WTC11 (cell line): ENCODE measurements around the gene PIPOX. TPM values are rescaled to one million over a fixed set of nuclear protein-coding genes. Genes with fewer than 3 reads are reported as not detected.

Experiments used
- ATAC-seq: fragments of 200-7000 bp; cut with Tn5 transposase; 2 replicates; pipeline ENCODE4 v1.10.0; 2021; ENCODE audit warnings: mild to moderate bottlenecking, moderate library complexity
- CTCF ChIA-PET: fragments of 300-600 bp; sonication (Branson Sonifier 250); formaldehyde crosslinking; loops from one replicate; lab custom pipeline; 2021; ENCODE audit warnings: antibody characterized with exemption; lab: Charles Lee
- POLR2A ChIA-PET: fragments of 350-600 bp; sonication (Branson Sonifier 250); formaldehyde crosslinking; loops from one replicate; lab custom pipeline; 2021; ENCODE audit warnings: antibody characterized with exemption; lab: Charles Lee
- DNase-seq: peaks from one replicate; pipeline ENCODE4 v3.0.0; 2021; ENCODE audit warnings: low spot score
- H3K27ac Mint-ChIP-seq: 2 replicates; pipeline ENCODE4 v1.8.0; 2021; ENCODE audit warnings: mixed read lengths
- H3K27me3 Mint-ChIP-seq: 2 replicates; pipeline ENCODE4 v1.8.0; 2021; ENCODE audit warnings: low read depth, mild to moderate bottlenecking, moderate library complexity, mixed read lengths
- H3K36me3 Mint-ChIP-seq: 2 replicates; pipeline ENCODE4 v1.8.0; 2021; ENCODE audit warnings: mixed read lengths
- H3K4me1 Mint-ChIP-seq: 2 replicates; pipeline ENCODE4 v1.8.0; 2022; ENCODE audit warnings: mixed read lengths
- H3K4me3 Mint-ChIP-seq: 2 replicates; pipeline ENCODE4 v1.8.0; 2021; ENCODE audit warnings: mild to moderate bottlenecking, moderate library complexity, mixed read lengths
- H3K9me3 Mint-ChIP-seq: 2 replicates; pipeline ENCODE4 v1.8.0; 2021; ENCODE audit warnings: mixed read lengths
- JUN ChIP-seq: sonication (generic); formaldehyde crosslinking; IDR thresholded peaks from 2 replicates; pipeline ENCODE4 v1.8.0; 2023; ENCODE audit warnings: mild to moderate bottlenecking, missing genetic modification reagents
- MYBL2 ChIP-seq: sonication (generic); formaldehyde crosslinking; IDR thresholded peaks from 2 replicates; pipeline ENCODE4 v1.8.1; 2023; ENCODE audit warnings: mild to moderate bottlenecking, moderate library complexity, missing genetic modification reagents
- RORB ChIP-seq: fragments of 250-450 bp; sonication (Bioruptor Pico); IDR thresholded peaks from 2 replicates; pipeline ENCODE4 v1.9.0; 2021; ENCODE audit warnings: mild to moderate bottlenecking
- SMAD3 ChIP-seq: sonication (generic); formaldehyde crosslinking; IDR thresholded peaks from 2 replicates; pipeline ENCODE4 v1.8.0; 2022; ENCODE audit warnings: missing genetic modification reagents, mild to moderate bottlenecking, borderline replicate concordance
- TEAD4 ChIP-seq: sonication (generic); formaldehyde crosslinking; IDR thresholded peaks from 2 replicates; pipeline ENCODE4 v1.8.0; 2022; ENCODE audit warnings: mild to moderate bottlenecking, missing genetic modification reagents
- ZNF219 ChIP-seq: sonication (generic); formaldehyde crosslinking; IDR thresholded peaks from 2 replicates; pipeline ENCODE4 v1.8.0; 2023; ENCODE audit warnings: missing genetic modification reagents, mild to moderate bottlenecking, borderline replicate concordance
- ZNF232 ChIP-seq: sonication (generic); formaldehyde crosslinking; IDR thresholded peaks from 2 replicates; pipeline ENCODE4 v1.8.0; 2022; ENCODE audit warnings: mild to moderate bottlenecking, missing genetic modification reagents
- ZNF317 ChIP-seq: sonication (generic); formaldehyde crosslinking; IDR thresholded peaks from 2 replicates; pipeline ENCODE4 v1.8.1; 2023; ENCODE audit warnings: low read depth, mild to moderate bottlenecking, moderate library complexity, missing genetic modification reagents, borderline replicate concordance
- total RNA-seq: library from RNA; stranded (reverse); gene quantifications from 3 replicates; pipeline ENCODE4 v1.2.3, GENCODE V29; 2021
- TF ChIP-seq, protein P1 (sequence below): sonication (generic); formaldehyde crosslinking; IDR thresholded peaks from 2 replicates; pipeline ENCODE4 v1.8.1; 2023; ENCODE audit warnings: mild to moderate bottlenecking, moderate library complexity, missing genetic modification reagents
- TF ChIP-seq, protein P2 (sequence below): sonication (generic); formaldehyde crosslinking; IDR thresholded peaks from 2 replicates; pipeline ENCODE4 v1.8.0; 2022; ENCODE audit warnings: mild to moderate bottlenecking, missing genetic modification reagents
- TF ChIP-seq, protein P3 (sequence below): sonication (generic); formaldehyde crosslinking; IDR thresholded peaks from 2 replicates; pipeline ENCODE4 v1.8.0; 2022; ENCODE audit warnings: missing genetic modification reagents
- TF ChIP-seq, protein P4 (sequence below): sonication (generic); formaldehyde crosslinking; IDR thresholded peaks from 2 replicates; pipeline ENCODE4 v1.8.0; 2022; ENCODE audit warnings: mild to moderate bottlenecking, missing genetic modification reagents
- TF ChIP-seq, protein P5 (sequence below): fragments of 250-450 bp; sonication (Bioruptor Pico); IDR thresholded peaks from 2 replicates; pipeline ENCODE4 v1.9.0; 2021; ENCODE audit warnings: mild to moderate bottlenecking
- TF ChIP-seq, protein P6 (sequence below): sonication (generic); formaldehyde crosslinking; IDR thresholded peaks from 2 replicates; pipeline ENCODE4 v1.8.1; 2023; ENCODE audit warnings: mild to moderate bottlenecking, missing genetic modification reagents, borderline replicate concordance

Gene PIPOX
- total RNA-seq, 1 experiment from 2014 or later, result 34.2 TPM

DNA sequence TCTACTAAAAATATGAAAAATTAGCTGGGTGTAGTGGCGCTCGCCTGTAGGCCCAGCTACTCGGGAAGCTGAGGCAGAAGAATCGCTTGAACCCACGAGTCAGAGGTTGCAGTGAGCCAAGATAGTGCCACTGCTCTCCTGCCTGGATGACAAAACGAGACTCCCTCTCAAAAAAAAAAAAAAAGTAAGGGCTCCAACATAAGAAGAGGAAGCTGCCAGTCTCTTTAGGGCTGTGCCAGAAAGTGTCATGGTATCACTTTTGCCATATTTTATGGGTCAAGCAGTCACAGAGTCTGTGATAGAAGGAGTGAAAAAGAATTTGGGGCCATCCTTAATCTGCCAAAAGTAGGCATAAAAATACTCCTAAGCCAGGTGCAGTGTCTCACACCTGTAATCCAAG, 1.4 kb upstream of the PIPOX start:
- H3K27me3 Mint-ChIP-seq, result no peaks in the 10 kb centered on the region
- peaks cover 17% of the 10 kb centered on the region for H3K36me3 Mint-ChIP-seq
- no peaks in the 10 kb centered on the region for H3K9me3 Mint-ChIP-seq
- H3K4me1 Mint-ChIP-seq, result peaks cover 62% of the 10 kb centered on the region
- H3K27ac Mint-ChIP-seq, result peak overlapping the region; percentile 98
- no peak for TF ChIP-seq ZNF232 (CRISPR knock-in tag)
- no peak for TF ChIP-seq JUN (CRISPR knock-in tag)
- TF ChIP-seq SMAD3, result no peak
- TF ChIP-seq TEAD4, result no peak
- TF ChIP-seq RORB (CRISPR knock-in tag), result no peak
- TF ChIP-seq, protein P1, sequence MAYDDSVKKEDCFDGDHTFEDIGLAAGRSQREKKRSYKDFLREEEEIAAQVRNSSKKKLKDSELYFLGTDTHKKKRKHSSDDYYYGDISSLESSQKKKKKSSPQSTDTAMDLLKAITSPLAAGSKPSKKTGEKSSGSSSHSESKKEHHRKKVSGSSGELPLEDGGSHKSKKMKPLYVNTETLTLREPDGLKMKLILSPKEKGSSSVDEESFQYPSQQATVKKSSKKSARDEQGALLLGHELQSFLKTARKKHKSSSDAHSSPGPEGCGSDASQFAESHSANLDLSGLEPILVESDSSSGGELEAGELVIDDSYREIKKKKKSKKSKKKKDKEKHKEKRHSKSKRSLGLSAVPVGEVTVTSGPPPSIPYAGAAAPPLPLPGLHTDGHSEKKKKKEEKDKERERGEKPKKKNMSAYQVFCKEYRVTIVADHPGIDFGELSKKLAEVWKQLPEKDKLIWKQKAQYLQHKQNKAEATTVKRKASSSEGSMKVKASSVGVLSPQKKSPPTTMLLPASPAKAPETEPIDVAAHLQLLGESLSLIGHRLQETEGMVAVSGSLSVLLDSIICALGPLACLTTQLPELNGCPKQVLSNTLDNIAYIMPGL (CRISPR knock-in tag), result no peak
- TF ChIP-seq, protein P2, sequence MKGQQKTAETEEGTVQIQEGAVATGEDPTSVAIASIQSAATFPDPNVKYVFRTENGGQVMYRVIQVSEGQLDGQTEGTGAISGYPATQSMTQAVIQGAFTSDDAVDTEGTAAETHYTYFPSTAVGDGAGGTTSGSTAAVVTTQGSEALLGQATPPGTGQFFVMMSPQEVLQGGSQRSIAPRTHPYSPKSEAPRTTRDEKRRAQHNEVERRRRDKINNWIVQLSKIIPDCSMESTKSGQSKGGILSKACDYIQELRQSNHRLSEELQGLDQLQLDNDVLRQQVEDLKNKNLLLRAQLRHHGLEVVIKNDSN (CRISPR knock-in tag), result no peak
- no peak for TF ChIP-seq ZNF219 (CRISPR knock-in tag)
- no peak for TF ChIP-seq ZNF317 (CRISPR knock-in tag)
- TF ChIP-seq, protein P3, sequence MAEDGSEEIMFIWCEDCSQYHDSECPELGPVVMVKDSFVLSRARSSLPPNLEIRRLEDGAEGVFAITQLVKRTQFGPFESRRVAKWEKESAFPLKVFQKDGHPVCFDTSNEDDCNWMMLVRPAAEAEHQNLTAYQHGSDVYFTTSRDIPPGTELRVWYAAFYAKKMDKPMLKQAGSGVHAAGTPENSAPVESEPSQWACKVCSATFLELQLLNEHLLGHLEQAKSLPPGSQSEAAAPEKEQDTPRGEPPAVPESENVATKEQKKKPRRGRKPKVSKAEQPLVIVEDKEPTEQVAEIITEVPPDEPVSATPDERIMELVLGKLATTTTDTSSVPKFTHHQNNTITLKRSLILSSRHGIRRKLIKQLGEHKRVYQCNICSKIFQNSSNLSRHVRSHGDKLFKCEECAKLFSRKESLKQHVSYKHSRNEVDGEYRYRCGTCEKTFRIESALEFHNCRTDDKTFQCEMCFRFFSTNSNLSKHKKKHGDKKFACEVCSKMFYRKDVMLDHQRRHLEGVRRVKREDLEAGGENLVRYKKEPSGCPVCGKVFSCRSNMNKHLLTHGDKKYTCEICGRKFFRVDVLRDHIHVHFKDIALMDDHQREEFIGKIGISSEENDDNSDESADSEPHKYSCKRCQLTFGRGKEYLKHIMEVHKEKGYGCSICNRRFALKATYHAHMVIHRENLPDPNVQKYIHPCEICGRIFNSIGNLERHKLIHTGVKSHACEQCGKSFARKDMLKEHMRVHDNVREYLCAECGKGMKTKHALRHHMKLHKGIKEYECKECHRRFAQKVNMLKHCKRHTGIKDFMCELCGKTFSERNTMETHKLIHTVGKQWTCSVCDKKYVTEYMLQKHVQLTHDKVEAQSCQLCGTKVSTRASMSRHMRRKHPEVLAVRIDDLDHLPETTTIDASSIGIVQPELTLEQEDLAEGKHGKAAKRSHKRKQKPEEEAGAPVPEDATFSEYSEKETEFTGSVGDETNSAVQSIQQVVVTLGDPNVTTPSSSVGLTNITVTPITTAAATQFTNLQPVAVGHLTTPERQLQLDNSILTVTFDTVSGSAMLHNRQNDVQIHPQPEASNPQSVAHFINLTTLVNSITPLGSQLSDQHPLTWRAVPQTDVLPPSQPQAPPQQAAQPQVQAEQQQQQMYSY, result no peak
- TF ChIP-seq, all 79 proteins: peak for 0
- H3K4me3 Mint-ChIP-seq, result no peak overlapping the region
- ChIA-PET CTCF (interaction anchor here (0.9 to 2.7 kb wide), 6 partner anchors 9 to 88 kb away, joined by 3 to 13 read pairs (median 6); no protein-coding TSS in a partner anchor), POLR2A (no interaction called here)
- DNase-seq (no peak), ATAC-seq (no peak)

DNA sequence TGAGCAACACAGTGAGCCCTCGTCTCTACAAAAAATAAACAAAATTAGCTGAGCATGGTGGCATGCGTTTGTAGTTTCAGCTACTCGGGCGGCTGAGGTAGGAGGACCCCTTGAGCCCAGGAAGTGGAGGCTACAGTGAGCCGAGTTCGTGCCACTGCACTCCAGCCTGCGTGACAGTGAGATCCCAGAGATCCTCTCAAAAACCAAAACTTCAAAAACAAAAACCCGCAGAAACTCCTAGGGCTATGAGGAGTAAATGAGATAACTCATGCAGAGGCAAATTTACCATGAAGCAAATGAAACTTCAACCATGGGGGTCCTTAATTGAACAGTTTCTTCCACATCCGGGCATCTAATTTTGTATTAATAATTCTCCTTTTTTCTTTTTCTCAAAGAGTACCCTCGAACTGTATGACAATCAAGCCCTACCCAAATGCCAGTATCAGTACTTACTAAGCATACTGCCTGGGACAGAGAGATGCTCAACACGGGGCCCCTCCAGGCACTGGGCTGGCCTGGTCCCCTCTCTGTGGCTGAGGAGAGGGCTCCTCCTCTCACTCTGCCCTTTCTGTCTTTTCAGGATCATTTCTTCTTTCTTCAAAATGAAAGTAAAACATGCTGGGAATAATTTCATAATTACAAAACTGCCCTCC, 789 bp upstream of the PIPOX start:
- Mint-ChIP-seq H3K27ac (peak overlapping the region; percentile 98), H3K4me1 (peaks cover 63% of the 10 kb centered on the region), H3K27me3 (no peaks in the 10 kb centered on the region), H3K4me3 (peak overlapping the region; percentile 32), H3K36me3 (peaks cover 18% of the 10 kb centered on the region), H3K9me3 (no peaks in the 10 kb centered on the region)
- POLR2A ChIA-PET, result interaction anchor here (1.0 to 1.2 kb wide), 3 partner anchors 12 to 40 kb away, joined by 3 to 4 read pairs (median 4); no protein-coding TSS in a partner anchor
- CTCF ChIA-PET, result interaction anchor here (0.6 to 2.7 kb wide), 18 partner anchors 10 to 138 kb away, joined by 3 to 21 read pairs (median 4); partner anchors contain the start of genes MYO18A and SEZ6
- DNase-seq (no peak), ATAC-seq (peak; percentile 58)
- TF ChIP-seq, protein P4, sequence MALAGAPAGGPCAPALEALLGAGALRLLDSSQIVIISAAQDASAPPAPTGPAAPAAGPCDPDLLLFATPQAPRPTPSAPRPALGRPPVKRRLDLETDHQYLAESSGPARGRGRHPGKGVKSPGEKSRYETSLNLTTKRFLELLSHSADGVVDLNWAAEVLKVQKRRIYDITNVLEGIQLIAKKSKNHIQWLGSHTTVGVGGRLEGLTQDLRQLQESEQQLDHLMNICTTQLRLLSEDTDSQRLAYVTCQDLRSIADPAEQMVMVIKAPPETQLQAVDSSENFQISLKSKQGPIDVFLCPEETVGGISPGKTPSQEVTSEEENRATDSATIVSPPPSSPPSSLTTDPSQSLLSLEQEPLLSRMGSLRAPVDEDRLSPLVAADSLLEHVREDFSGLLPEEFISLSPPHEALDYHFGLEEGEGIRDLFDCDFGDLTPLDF, result no peak
- TF ChIP-seq MYBL2 (CRISPR knock-in tag), result no peak
- TF ChIP-seq, protein P5, sequence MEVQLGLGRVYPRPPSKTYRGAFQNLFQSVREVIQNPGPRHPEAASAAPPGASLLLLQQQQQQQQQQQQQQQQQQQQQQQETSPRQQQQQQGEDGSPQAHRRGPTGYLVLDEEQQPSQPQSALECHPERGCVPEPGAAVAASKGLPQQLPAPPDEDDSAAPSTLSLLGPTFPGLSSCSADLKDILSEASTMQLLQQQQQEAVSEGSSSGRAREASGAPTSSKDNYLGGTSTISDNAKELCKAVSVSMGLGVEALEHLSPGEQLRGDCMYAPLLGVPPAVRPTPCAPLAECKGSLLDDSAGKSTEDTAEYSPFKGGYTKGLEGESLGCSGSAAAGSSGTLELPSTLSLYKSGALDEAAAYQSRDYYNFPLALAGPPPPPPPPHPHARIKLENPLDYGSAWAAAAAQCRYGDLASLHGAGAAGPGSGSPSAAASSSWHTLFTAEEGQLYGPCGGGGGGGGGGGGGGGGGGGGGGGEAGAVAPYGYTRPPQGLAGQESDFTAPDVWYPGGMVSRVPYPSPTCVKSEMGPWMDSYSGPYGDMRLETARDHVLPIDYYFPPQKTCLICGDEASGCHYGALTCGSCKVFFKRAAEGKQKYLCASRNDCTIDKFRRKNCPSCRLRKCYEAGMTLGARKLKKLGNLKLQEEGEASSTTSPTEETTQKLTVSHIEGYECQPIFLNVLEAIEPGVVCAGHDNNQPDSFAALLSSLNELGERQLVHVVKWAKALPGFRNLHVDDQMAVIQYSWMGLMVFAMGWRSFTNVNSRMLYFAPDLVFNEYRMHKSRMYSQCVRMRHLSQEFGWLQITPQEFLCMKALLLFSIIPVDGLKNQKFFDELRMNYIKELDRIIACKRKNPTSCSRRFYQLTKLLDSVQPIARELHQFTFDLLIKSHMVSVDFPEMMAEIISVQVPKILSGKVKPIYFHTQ, result no peak
- TF ChIP-seq, protein P6, sequence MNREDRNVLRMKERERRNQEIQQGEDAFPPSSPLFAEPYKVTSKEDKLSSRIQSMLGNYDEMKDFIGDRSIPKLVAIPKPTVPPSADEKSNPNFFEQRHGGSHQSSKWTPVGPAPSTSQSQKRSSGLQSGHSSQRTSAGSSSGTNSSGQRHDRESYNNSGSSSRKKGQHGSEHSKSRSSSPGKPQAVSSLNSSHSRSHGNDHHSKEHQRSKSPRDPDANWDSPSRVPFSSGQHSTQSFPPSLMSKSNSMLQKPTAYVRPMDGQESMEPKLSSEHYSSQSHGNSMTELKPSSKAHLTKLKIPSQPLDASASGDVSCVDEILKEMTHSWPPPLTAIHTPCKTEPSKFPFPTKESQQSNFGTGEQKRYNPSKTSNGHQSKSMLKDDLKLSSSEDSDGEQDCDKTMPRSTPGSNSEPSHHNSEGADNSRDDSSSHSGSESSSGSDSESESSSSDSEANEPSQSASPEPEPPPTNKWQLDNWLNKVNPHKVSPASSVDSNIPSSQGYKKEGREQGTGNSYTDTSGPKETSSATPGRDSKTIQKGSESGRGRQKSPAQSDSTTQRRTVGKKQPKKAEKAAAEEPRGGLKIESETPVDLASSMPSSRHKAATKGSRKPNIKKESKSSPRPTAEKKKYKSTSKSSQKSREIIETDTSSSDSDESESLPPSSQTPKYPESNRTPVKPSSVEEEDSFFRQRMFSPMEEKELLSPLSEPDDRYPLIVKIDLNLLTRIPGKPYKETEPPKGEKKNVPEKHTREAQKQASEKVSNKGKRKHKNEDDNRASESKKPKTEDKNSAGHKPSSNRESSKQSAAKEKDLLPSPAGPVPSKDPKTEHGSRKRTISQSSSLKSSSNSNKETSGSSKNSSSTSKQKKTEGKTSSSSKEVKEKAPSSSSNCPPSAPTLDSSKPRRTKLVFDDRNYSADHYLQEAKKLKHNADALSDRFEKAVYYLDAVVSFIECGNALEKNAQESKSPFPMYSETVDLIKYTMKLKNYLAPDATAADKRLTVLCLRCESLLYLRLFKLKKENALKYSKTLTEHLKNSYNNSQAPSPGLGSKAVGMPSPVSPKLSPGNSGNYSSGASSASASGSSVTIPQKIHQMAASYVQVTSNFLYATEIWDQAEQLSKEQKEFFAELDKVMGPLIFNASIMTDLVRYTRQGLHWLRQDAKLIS (CRISPR knock-in tag), result no peak
